ENCODE results near the gene TULP1. TPM values are rescaled to one million over a fixed set of nuclear protein-coding genes. Genes with fewer than 3 reads are reported as not detected.
"Not testable (repeated sequence)": the region's sequence is repeated elsewhere in the genome, so short reads cannot be mapped to it uniquely, and the experiment has no call there.

The TULP1 gene
- polyA plus RNA-seq, 1 donor: 1.2 TPM

DNA sequence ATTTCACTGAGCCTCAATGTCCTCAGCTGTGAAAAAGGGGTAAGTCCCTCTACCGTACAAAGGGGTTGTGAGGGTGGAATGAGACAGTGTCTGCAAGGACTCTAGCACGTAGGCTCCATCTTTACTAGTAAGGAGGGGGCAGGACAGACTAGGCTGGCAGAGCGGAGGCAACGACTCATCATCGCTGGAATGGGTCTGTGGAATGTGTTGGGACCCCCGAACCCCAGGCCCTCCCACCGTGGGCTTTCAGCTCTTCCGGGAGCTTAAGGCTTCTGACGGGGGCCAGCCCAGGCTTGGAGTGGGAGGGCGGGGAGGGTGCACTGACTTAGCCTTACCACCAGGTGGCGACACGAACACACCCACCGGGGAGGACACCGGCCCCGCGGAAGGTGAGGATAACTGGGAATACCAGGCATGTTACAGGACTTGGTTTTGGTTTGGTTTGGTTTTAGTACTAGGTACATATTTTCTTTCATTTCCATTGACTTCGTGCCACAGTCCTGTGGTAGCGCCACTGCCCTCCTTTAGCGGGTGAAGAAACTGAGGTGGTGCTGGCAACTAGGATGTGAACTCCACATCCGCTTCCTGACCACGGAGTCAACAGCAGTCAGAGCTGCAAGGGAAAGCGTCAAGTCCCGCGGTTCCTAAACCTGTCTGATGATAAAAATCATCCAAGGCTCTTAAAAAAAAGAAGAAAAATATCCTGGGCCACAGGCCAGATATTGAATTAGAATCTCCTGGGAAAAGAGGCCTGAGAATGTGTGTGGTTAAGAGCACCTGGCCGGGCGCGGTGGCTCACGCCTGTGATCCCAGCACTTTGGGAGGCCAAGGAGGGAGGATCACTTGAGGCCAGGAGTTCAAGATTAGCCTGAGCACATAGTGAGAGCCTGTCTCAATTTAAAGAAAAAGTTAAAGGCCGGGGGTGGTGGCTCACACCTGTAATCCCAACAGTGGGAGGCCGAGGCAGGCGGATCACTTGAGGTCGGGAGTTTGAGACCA is 10.3 kb upstream of the TULP1 start:
- no peaks in the 10 kb centered on the region for H3K4me1 ChIP-seq (ENCODE audit: control insufficient read depth, insufficient read depth, low read length)
- H3K27me3 ChIP-seq (ENCODE audit: control insufficient read depth, insufficient read depth, low read length): no peaks in the 10 kb centered on the region
- peak; percentile 53 to 54 for DNase-seq
- no peaks in the 10 kb centered on the region for H3K36me3 ChIP-seq (ENCODE audit: control insufficient read depth, insufficient read depth, low read length)
- H3K27ac ChIP-seq (ENCODE audit: low read length): no peak overlapping the region
- WGBS (ENCODE audit: insufficient coverage, low lambda C conversion rate): 0% methylated on average over 1 of the region's 32 CpGs
- H3K4me3 ChIP-seq (ENCODE audit: low read length): no peak overlapping the region
- H3K9me3 ChIP-seq (ENCODE audit: control insufficient read depth, low read depth, low read length): no peaks in the 10 kb centered on the region

DNA sequence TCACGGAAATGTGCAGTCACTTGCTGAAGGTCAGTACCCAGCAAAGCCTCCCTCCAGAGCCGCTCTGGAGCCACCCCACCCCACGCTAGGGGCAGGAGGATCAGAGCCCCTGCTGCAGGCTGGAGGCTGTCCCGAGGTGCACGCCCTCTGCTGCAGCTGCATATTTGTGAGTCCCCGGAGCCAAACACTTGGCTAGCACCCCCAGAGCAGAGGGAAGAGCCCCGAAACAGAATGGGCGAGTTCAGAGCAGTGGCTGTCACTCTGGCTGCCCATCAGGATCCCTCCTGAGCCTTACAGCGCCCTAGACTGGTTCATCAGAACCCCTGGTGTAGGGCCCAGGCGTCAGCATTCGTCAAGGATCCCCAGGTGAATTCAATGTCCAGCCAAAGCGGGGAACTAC is 9.5 kb upstream of the TULP1 start:
- no peak overlapping the region for H3K27ac ChIP-seq (ENCODE audit: low read length)
- H3K27me3 ChIP-seq (ENCODE audit: control insufficient read depth, insufficient read depth, low read length): no peaks in the 10 kb centered on the region
- DNase-seq: no peak
- no CpG with 5 or more reads among the region's 12 CpGs for WGBS (ENCODE audit: insufficient coverage, low lambda C conversion rate)
- no peak overlapping the region for H3K4me3 ChIP-seq (ENCODE audit: low read length)
- H3K4me1 ChIP-seq (ENCODE audit: control insufficient read depth, insufficient read depth, low read length): no peaks in the 10 kb centered on the region
- H3K9me3 ChIP-seq (ENCODE audit: control insufficient read depth, low read depth, low read length): no peaks in the 10 kb centered on the region
- H3K36me3 ChIP-seq (ENCODE audit: control insufficient read depth, insufficient read depth, low read length): no peaks in the 10 kb centered on the region

DNA sequence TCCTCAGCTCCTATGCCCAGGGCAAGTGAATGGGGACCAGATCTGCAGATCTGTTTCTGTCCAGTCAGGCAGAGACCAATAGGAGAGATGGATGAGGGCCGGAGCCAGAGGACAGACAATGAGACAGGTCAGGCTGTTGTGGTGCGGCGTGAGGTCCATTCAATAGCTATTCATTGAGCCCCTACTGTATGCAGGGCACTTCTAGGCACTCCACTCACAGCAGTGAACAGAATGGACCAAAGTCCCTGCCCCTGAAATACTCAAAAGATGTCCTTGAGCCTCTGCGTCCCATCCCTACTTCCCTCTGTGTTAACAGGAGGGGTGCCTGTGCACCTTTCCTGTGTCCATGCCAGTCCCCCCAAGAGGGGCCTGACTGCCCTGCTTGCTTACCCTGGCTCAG is 8.5 kb upstream of the TULP1 start:
- DNase-seq: no peak
- Histone ChIP-seq H3K36me3 (ENCODE audit: control insufficient read depth, insufficient read depth, low read length) (no peaks in the 10 kb centered on the region), H3K4me1 (ENCODE audit: control insufficient read depth, insufficient read depth, low read length) (no peaks in the 10 kb centered on the region), H3K4me3 (ENCODE audit: low read length) (no peak overlapping the region), H3K27me3 (ENCODE audit: control insufficient read depth, insufficient read depth, low read length) (no peaks in the 10 kb centered on the region), H3K9me3 (ENCODE audit: control insufficient read depth, low read depth, low read length) (no peaks in the 10 kb centered on the region), H3K27ac (ENCODE audit: low read length) (no peak overlapping the region)
- no CpG with 5 or more reads among the region's 4 CpGs for WGBS (ENCODE audit: insufficient coverage, low lambda C conversion rate)

DNA sequence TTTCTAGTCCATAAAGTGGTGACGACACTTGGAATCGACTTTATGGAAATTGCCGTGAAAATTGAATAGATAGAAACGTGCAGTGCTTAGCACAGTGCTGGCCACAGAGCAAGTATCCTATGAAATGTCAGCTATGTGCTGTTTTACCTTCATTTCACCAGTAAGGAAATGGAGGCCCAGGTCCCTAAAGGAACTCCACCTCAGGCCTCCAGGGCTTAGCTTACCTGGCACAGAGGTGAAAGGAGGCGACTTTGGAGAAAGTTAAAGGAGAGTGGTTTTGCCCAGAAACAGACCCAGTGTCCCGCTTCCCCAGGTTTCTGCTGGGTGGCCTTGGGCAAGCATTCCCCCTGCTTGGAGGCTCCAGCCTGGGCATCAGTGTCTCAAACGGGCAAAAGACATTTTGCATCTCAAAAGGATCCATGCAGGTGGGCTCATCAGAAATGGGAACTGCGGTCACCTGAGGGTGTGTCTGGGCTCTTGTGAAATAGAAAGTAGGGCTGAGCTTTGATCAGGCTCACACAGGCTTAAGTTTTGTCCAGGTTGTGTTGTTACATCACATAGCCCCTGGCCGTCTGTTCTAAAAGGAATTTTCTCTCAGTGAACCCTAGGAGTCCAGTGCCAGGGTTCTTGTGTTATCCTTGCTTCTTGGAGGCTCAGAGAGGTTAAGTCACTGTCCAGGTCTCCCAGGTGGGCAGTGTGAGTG is 6.8 kb upstream of the TULP1 start:
- WGBS (ENCODE audit: insufficient coverage, low lambda C conversion rate): 100% methylated on average over 1 of the region's 9 CpGs
- Histone ChIP-seq H3K27me3 (ENCODE audit: control insufficient read depth, insufficient read depth, low read length) (no peaks in the 10 kb centered on the region), H3K4me3 (ENCODE audit: low read length) (no peak overlapping the region)

DNA sequence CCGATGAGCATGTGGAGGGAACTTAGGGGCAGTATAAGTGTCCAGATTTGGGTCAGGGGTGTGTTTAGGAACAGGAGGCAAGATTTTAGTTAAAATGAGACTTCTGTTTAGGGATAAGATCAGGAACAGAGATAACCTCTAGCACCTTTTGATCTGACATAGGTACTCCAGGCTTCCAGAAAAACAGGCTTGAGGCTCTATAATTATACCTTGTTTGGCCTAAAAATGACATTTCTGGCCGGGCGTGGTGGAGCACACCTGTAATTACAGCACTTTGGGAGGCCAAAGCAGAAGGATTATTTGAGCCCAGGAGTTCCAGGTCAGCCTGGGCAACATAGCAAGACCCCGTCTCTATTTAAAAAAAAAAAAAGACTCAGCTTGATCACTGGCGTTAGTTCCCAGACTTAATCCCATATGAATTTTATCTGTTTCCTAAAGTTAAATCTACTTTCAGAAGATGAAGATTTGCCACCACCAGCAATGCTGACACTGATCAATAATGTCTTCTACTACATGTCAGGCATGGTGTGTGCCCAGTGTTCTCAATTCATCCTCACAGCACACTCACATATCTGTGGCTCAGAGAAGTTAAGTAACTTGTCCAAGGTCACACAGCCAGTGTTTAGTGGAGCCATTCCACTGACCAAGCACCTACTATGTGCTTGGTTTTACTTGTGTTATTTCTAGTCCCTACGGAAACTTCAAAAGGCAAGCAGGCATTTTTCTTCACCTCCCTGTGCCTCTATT is 6.0 kb upstream of the TULP1 start:
- Histone ChIP-seq H3K4me3 (ENCODE audit: low read length) (no peak overlapping the region), H3K27me3 (ENCODE audit: control insufficient read depth, insufficient read depth, low read length) (no peaks in the 10 kb centered on the region), H3K4me1 (ENCODE audit: control insufficient read depth, insufficient read depth, low read length) (no peaks in the 10 kb centered on the region), H3K36me3 (ENCODE audit: control insufficient read depth, insufficient read depth, low read length) (no peaks in the 10 kb centered on the region), H3K27ac (ENCODE audit: low read length) (no peak overlapping the region), H3K9me3 (ENCODE audit: control insufficient read depth, low read depth, low read length) (no peaks in the 10 kb centered on the region)
- no peak for DNase-seq
- WGBS (ENCODE audit: insufficient coverage, low lambda C conversion rate): no CpG with 5 or more reads among the region's 6 CpGs

More for the DNA sequence above, 6.8 kb upstream of the TULP1 start:
- Histone ChIP-seq H3K36me3 (ENCODE audit: control insufficient read depth, insufficient read depth, low read length) (no peaks in the 10 kb centered on the region), H3K4me1 (ENCODE audit: control insufficient read depth, insufficient read depth, low read length) (no peaks in the 10 kb centered on the region), H3K27ac (ENCODE audit: low read length) (no peak overlapping the region), H3K9me3 (ENCODE audit: control insufficient read depth, low read depth, low read length) (no peaks in the 10 kb centered on the region)
- DNase-seq: no peak

DNA sequence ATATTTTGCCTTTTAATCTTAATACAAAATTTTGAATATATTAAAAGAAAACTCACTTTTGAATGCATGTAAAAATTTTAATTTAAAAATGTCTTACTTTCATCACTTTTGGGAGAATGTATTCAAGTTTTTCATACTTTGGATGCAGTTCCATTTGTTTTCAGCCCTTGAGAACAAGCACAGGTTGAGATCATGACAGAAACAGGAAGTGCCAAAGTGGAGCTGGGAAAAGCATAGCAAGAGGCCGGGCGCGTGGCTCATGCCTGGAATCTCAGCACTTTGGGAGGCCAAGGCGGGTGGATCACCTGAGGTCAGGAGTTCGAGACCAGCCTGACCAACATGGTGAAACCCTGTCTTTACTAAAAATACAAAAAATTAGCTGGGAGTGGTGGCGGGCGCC is 5.3 kb upstream of the TULP1 start:
- not testable (repeated sequence) for H3K9me3 ChIP-seq (ENCODE audit: control insufficient read depth, low read depth, low read length); DNase-seq; H3K27ac ChIP-seq (ENCODE audit: low read length); H3K4me1 ChIP-seq (ENCODE audit: control insufficient read depth, insufficient read depth, low read length); H3K4me3 ChIP-seq (ENCODE audit: low read length); H3K27me3 ChIP-seq (ENCODE audit: control insufficient read depth, insufficient read depth, low read length); H3K36me3 ChIP-seq (ENCODE audit: control insufficient read depth, insufficient read depth, low read length)
- no CpG with 5 or more reads among the region's 7 CpGs for WGBS (ENCODE audit: insufficient coverage, low lambda C conversion rate)

DNA sequence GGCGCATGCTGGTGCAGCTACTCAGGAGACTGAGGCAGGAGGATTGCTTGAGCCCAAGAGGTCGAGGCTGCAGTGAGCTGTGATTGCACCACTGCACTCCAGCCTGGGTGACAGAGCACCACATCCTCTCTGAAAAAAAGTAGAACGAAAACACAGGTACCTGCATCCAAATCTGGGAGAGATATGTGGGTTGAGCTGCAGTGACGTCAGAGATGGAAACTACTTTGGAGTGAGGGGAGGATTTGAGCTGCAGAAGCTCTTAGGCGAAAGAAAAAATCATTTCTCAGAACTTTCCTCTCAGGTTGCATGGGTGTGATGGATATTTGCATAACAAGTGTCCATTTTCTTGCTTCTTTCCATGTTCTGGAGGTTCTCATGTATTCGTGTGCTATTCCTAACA is 4.0 kb upstream of the TULP1 start:
- Histone ChIP-seq H3K9me3 (ENCODE audit: control insufficient read depth, low read depth, low read length) (no peaks in the 10 kb centered on the region), H3K4me1 (ENCODE audit: control insufficient read depth, insufficient read depth, low read length) (no peaks in the 10 kb centered on the region), H3K27ac (ENCODE audit: low read length) (no peak overlapping the region), H3K27me3 (ENCODE audit: control insufficient read depth, insufficient read depth, low read length) (peaks cover 12% of the 10 kb centered on the region), H3K36me3 (ENCODE audit: control insufficient read depth, insufficient read depth, low read length) (no peaks in the 10 kb centered on the region), H3K4me3 (ENCODE audit: low read length) (no peak overlapping the region)
- 86% methylated on average over 2 of the region's 6 CpGs for WGBS (ENCODE audit: insufficient coverage, low lambda C conversion rate)
- DNase-seq: no peak

DNA sequence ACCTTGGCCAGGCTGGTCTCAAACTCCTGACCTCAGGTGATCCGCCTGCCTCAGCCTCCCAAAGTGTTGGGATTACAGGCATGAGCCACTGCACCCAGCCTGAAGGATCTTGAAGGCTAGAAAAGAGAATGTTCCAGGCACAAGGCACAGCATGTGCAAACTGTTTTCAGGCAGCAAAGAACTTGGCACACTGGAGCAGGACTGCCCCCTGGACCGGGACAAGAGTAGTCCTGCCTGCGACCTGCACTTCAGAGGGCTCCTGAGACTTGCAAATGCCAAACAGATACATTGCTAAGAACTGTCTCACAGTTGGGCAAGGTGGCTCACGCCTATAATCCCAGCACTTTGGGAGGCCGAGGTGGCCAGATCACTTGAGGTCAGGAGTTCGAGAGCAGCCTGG is 3.2 kb upstream of the TULP1 start:
- H3K27me3 ChIP-seq (ENCODE audit: control insufficient read depth, insufficient read depth, low read length): peaks cover 19% of the 10 kb centered on the region
- not testable (repeated sequence) for DNase-seq; H3K9me3 ChIP-seq (ENCODE audit: control insufficient read depth, low read depth, low read length); H3K27ac ChIP-seq (ENCODE audit: low read length); H3K36me3 ChIP-seq (ENCODE audit: control insufficient read depth, insufficient read depth, low read length); H3K4me1 ChIP-seq (ENCODE audit: control insufficient read depth, insufficient read depth, low read length); H3K4me3 ChIP-seq (ENCODE audit: low read length)
- no CpG with 5 or more reads among the region's 6 CpGs for WGBS (ENCODE audit: insufficient coverage, low lambda C conversion rate)

DNA sequence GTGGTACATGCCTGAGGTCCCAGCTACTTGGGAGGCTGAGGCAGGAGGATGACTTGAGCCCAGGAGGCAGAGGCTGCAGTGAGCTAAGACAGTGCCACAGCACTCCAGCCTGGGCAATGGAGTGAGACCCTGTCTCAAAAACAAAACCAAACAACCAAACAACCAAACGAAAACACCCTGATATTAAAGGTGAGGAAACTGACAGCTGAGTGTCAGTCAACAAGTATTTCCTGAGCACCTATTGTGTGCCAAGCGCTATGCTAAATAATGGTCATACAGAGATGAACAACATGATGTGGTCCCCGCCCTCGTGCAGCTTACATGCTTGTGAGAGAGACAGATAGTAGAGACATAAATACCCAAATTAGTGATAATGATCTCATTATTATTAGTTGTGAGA is 1.9 kb upstream of the TULP1 start:
- no peak overlapping the region for H3K27ac ChIP-seq (ENCODE audit: low read length)
- no peak overlapping the region for H3K4me3 ChIP-seq (ENCODE audit: low read length)
- H3K36me3 ChIP-seq (ENCODE audit: control insufficient read depth, insufficient read depth, low read length): no peaks in the 10 kb centered on the region
- peaks cover 3% of the 10 kb centered on the region for H3K4me1 ChIP-seq (ENCODE audit: control insufficient read depth, insufficient read depth, low read length)
- DNase-seq: no peak
- H3K27me3 ChIP-seq (ENCODE audit: control insufficient read depth, insufficient read depth, low read length): peaks cover 25% of the 10 kb centered on the region
- WGBS (ENCODE audit: insufficient coverage, low lambda C conversion rate): no CpG with 5 or more reads among the region's 4 CpGs
- H3K9me3 ChIP-seq (ENCODE audit: control insufficient read depth, low read depth, low read length): no peaks in the 10 kb centered on the region

DNA sequence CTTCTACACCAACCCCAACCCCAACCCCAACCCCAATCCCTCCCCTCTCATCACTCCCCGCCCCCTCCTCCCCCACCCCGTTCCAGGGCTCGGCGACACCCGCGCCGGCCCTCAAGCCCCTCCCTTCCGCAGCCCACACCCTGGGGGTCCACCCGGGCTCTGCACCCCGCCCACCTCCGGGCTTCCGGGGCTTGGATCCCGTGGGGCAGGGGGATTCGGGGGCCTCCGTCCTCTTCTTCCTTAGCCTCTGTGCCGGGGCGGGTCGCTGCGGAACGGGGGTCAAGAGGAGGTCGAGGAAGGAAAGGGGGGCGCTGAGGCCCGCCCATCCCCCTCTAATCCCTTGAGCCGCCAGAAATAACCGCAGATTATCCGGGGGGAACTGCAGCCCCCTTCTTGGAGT is 690 bp downstream of the TULP1 start:
- H3K9me3 ChIP-seq (ENCODE audit: control insufficient read depth, low read depth, low read length): no peaks in the 10 kb centered on the region
- H3K27me3 ChIP-seq (ENCODE audit: control insufficient read depth, insufficient read depth, low read length): peaks cover 40% of the 10 kb centered on the region
- H3K4me1 ChIP-seq (ENCODE audit: control insufficient read depth, insufficient read depth, low read length): peaks cover 3% of the 10 kb centered on the region
- no peak for DNase-seq
- no CpG with 5 or more reads among the region's 26 CpGs for WGBS (ENCODE audit: insufficient coverage, low lambda C conversion rate)
- no peaks in the 10 kb centered on the region for H3K36me3 ChIP-seq (ENCODE audit: control insufficient read depth, insufficient read depth, low read length)
- no peak overlapping the region for H3K27ac ChIP-seq (ENCODE audit: low read length)
- peak overlapping the region; percentile 18 for H3K4me3 ChIP-seq (ENCODE audit: low read length)
